PC-3 (cell line): ENCODE results near the gene TRAFD1.

Source experiments
- EZH2 ChIP-seq: fragments of 300-600 bp; sonication (generic); IDR thresholded peaks from one replicate; pipeline ENCODE4 v1.6.1; 2017; ENCODE audit warnings: antibody characterized with exemption, mild to moderate bottlenecking, low read length; ENCODE audit not compliant: unreplicated experiment
- TF ChIP-seq, protein P1 (sequence below): fragments of 300-600 bp; sonication (generic); conservative IDR thresholded peaks from 2 replicates; pipeline ENCODE4 v1.5.1; 2017; ENCODE audit warnings: antibody characterized with exemption, low read depth, mild to moderate bottlenecking, low read length

DNA sequence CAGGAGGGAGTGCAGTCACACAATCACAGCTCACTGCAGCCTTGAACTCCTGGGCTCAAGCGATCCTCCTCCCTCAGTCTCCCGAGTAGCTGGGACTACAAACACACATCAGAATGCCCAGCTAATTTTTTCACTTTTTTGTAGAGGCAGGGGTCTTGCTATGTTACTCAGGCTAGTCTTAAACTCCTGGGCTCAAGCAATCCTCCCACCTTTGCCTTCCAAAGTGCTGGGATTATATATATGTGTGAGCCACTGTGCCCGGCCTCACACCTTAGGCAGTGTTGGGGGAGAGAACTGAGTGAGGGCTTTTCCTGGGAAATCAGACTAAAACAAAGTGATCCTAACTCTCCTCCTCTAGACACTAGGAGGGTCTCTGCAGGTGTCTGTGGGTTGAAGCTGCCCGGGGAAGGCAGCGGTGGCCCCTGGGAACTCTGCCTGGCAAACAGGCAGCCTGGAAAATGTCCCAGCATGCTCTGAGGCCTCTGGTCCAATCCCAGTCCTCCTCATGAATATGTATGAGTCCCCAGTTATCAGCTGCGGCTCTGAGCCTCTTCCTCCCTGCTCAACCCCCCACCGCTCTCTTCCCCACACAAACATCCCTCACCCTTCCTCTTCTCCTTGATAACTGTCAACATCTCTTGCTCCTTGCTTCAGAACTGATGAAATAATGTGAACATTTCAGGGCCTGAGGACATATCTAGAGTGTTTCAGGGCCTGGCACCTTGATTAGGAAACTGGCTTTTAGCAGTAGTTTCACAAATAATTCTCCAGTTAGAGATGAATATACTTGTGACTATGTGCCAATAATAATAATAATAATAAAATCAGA is 8.9 kb upstream of the TRAFD1 start:
- TF ChIP-seq, protein P1, sequence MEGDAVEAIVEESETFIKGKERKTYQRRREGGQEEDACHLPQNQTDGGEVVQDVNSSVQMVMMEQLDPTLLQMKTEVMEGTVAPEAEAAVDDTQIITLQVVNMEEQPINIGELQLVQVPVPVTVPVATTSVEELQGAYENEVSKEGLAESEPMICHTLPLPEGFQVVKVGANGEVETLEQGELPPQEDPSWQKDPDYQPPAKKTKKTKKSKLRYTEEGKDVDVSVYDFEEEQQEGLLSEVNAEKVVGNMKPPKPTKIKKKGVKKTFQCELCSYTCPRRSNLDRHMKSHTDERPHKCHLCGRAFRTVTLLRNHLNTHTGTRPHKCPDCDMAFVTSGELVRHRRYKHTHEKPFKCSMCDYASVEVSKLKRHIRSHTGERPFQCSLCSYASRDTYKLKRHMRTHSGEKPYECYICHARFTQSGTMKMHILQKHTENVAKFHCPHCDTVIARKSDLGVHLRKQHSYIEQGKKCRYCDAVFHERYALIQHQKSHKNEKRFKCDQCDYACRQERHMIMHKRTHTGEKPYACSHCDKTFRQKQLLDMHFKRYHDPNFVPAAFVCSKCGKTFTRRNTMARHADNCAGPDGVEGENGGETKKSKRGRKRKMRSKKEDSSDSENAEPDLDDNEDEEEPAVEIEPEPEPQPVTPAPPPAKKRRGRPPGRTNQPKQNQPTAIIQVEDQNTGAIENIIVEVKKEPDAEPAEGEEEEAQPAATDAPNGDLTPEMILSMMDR, result no peak
- TF ChIP-seq EZH2, result no peak
